GM23338 (cell line): ENCODE measurements around the gene KAT6B. TPM values are rescaled to one million over a fixed set of nuclear protein-coding genes. Genes with fewer than 3 reads are reported as not detected.

Experiments
- ATAC-seq: fragments of 200-7000 bp; cut with Tn5 transposase; 3 replicates; pipeline ENCODE4 v1.9.1; 2020
- DNase-seq: peaks from one replicate; pipeline ENCODE4 v3.0.0-alpha.2; 2015; ENCODE audit warnings: low spot score
- H2AFZ ChIP-seq: fragments of 200-600 bp; sonication (generic); 2 replicates; pipeline ENCODE4 v1.8.0; 2016; ENCODE audit warnings: antibody characterized with exemption, mild to moderate bottlenecking, moderate library complexity
- H3F3A ChIP-seq: fragments of 200-600 bp; sonication (generic); replicated peaks from 2 replicates; pipeline ENCODE4 v1.8.0; 2017; ENCODE audit warnings: antibody characterized with exemption, mixed run types, low read depth
- H3K27ac ChIP-seq: fragments of 200-600 bp; sonication (generic); 2 replicates; pipeline ENCODE4 v1.6.1; 2016; ENCODE audit warnings: low read depth
- H3K27me3 ChIP-seq: fragments of 200-600 bp; sonication (generic); 2 replicates; pipeline ENCODE4 v1.8.0; 2016; ENCODE audit warnings: mild to moderate bottlenecking, mixed run types, moderate library complexity; ENCODE audit not compliant: insufficient read depth
- H3K36me3 ChIP-seq: fragments of 200-600 bp; sonication (generic); 2 replicates; pipeline ENCODE4 v1.8.0; 2016; ENCODE audit warnings: mild to moderate bottlenecking; ENCODE audit not compliant: insufficient read depth
- H3K4me1 ChIP-seq: fragments of 200-600 bp; sonication (generic); 2 replicates; pipeline ENCODE4 v1.8.0; 2016; ENCODE audit warnings: mild to moderate bottlenecking, moderate library complexity; ENCODE audit not compliant: insufficient read depth
- H3K4me2 ChIP-seq: fragments of 200-600 bp; sonication (generic); 2 replicates; pipeline ENCODE4 v1.7.1; 2017; ENCODE audit warnings: mixed run types
- H3K4me3 ChIP-seq: fragments of 200-600 bp; sonication (generic); 2 replicates; pipeline ENCODE4 v1.6.1; 2016; ENCODE audit warnings: mixed run types
- H3K79me2 ChIP-seq: fragments of 200-600 bp; sonication (generic); replicated peaks from 2 replicates; pipeline ENCODE4 v1.8.0; 2017; ENCODE audit warnings: mild to moderate bottlenecking; ENCODE audit not compliant: insufficient read depth
- H3K9me2 ChIP-seq: fragments of 200-600 bp; sonication (generic); 2 replicates; pipeline ENCODE4 v1.8.0; 2017; ENCODE audit not compliant: insufficient read depth
- H4K20me1 ChIP-seq: fragments of 200-600 bp; sonication (generic); replicated peaks from 2 replicates; pipeline ENCODE4 v1.8.0; 2017; ENCODE audit warnings: mild to moderate bottlenecking; ENCODE audit not compliant: insufficient read depth
- H3K27ac Mint-ChIP-seq: 2 replicates; pipeline ENCODE4 v1.8.0; 2020; ENCODE audit warnings: inconsistent platforms, mild to moderate bottlenecking, moderate library complexity, mixed read lengths
- H3K27me3 Mint-ChIP-seq: 3 replicates; pipeline ENCODE4 v1.8.0; 2022; ENCODE audit warnings: low read depth, mild to moderate bottlenecking, moderate library complexity, mixed read lengths, inconsistent platforms; ENCODE audit not compliant: insufficient read depth, poor library complexity
- H3K36me3 Mint-ChIP-seq: 3 replicates; pipeline ENCODE4 v1.8.0; 2021; ENCODE audit warnings: low read depth, mild to moderate bottlenecking, inconsistent platforms, moderate library complexity, mixed read lengths
- H3K4me1 Mint-ChIP-seq: 3 replicates; pipeline ENCODE4 v1.8.0; 2020; ENCODE audit warnings: mild to moderate bottlenecking, inconsistent platforms, mixed read lengths
- H3K4me3 Mint-ChIP-seq: 3 replicates; pipeline ENCODE4 v1.8.0; 2021; ENCODE audit warnings: moderate library complexity, mild to moderate bottlenecking, inconsistent platforms, mixed read lengths
- H3K9me3 Mint-ChIP-seq: 3 replicates; pipeline ENCODE4 v1.8.0; 2020; ENCODE audit warnings: moderate library complexity, mild to moderate bottlenecking, inconsistent platforms, mixed read lengths
- CREB1 ChIP-seq: fragments of 250-450 bp; sonication (Bioruptor Pico); IDR thresholded peaks from 2 replicates; pipeline ENCODE4 v1.5.0; 2020; ENCODE audit warnings: low read depth, mild to moderate bottlenecking, moderate library complexity
- EZH2 ChIP-seq: fragments of 200-600 bp; sonication (generic); IDR thresholded peaks from one replicate; pipeline ENCODE4 v1.8.0; 2017; ENCODE audit warnings: antibody characterized with exemption, mild to moderate bottlenecking, low read depth; ENCODE audit not compliant: unreplicated experiment
- EZH2phosphoT487 ChIP-seq: fragments of 200-600 bp; sonication (generic); IDR thresholded peaks from one replicate; pipeline ENCODE4 v1.8.1; 2018; ENCODE audit warnings: antibody characterized with exemption; ENCODE audit not compliant: unreplicated experiment
- JUNB ChIP-seq: IDR thresholded peaks from one replicate; pipeline ENCODE4 v1.6.1; 2016; ENCODE audit warnings: antibody characterized with exemption; ENCODE audit not compliant: unreplicated experiment
- NANOG ChIP-seq: IDR thresholded peaks from 2 replicates; pipeline ENCODE4 v1.6.1; 2016; ENCODE audit warnings: antibody characterized with exemption, borderline replicate concordance
- POLR2AphosphoS5 ChIP-seq: IDR thresholded peaks from 2 replicates; pipeline ENCODE4 v1.6.1; 2016; ENCODE audit warnings: antibody characterized with exemption, low read depth
- STAT1 ChIP-seq: IDR thresholded peaks from one replicate; pipeline ENCODE4 v1.6.1; 2016; ENCODE audit warnings: antibody characterized with exemption; ENCODE audit not compliant: unreplicated experiment
- ZNF114 ChIP-seq: fragments of 250-450 bp; sonication (Bioruptor Pico); IDR thresholded peaks from 2 replicates; pipeline ENCODE4 v1.5.0; 2020; ENCODE audit warnings: mild to moderate bottlenecking, moderate library complexity
- ZNF331 ChIP-seq: fragments of 250-450 bp; sonication (Bioruptor Pico); IDR thresholded peaks from 2 replicates; pipeline ENCODE4 v1.5.0; 2020; ENCODE audit warnings: low read depth, mild to moderate bottlenecking, moderate library complexity
- polyA plus RNA-seq: library from polyadenylated mRNA; unstranded; fragments of >200 nt; fragmentation: Nextera tagmentation; extraction: Ambion mirVana; gene quantifications from 2 replicates; pipeline ENCODE4 v1.2.1, GENCODE V29; 2016
- total RNA-seq: library from RNA; depleted of rRNA; stranded (reverse); fragments of >200 nt; shearing (Covaris generic); gene quantifications from 2 replicates; pipeline ENCODE4 v1.2.3, GENCODE V29; 2014
- TF ChIP-seq, protein P1 (sequence below): IDR thresholded peaks from 2 replicates; pipeline ENCODE4 v1.6.1; 2016; ENCODE audit warnings: antibody characterized with exemption
- TF ChIP-seq, protein P2 (sequence below), 2 experiments: fragments of 200-600 bp in 1 of 2; sonication (generic) in 1 of 2; conservative IDR thresholded peaks; 2 replicates each; pipeline versions ENCODE4 v1.5.1 to v1.6.1; 2016 to 2017; ENCODE audit warnings: antibody characterized with exemption in 2 of 2, low read depth in 2 of 2, mild to moderate bottlenecking in 2 of 2, moderate library complexity in 1 of 2
- TF ChIP-seq, protein P3 (sequence below): IDR thresholded peaks from one replicate; pipeline ENCODE4 v1.6.1; 2018; ENCODE audit warnings: antibody characterized with exemption; ENCODE audit not compliant: unreplicated experiment
- TF ChIP-seq, protein P4 (sequence below): fragments of 250-450 bp; sonication (Bioruptor Pico); IDR thresholded peaks from 2 replicates; pipeline ENCODE4 v1.5.0; 2020; ENCODE audit warnings: mild to moderate bottlenecking, moderate library complexity

Gene KAT6B
- total and polyA plus RNA-seq, 2 experiments from 2014 or later = 21.3 to 31.4 TPM

DNA sequence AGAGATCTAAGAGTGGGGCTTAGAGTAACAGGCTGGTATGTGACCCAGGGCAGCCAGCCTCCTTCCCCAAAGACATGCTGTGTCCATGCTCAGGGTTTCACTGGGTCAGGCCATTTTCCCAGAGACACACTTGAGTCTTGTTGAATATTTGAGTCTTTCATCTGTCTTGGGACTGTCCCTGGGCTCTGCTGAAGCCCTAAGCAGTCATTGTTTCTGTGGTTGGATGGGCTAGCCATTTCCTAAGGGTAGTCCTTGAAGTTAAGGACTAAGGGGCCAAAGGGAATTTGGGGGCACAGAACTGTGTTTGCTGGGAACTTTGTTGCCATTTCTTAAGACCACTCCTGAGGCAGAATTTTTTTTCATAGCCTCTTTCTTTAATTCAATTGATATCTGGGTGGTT, 186.6 kb downstream of the KAT6B start:
- no peaks in the 10 kb centered on the region for H3K27me3 Mint-ChIP-seq
- no peaks in the 10 kb centered on the region for H3K27me3 ChIP-seq
- no peak for DNase-seq
- no peaks in the 10 kb centered on the region; the same call in 2 of the 3 replicates for H3K4me1 Mint-ChIP-seq
- H2AFZ ChIP-seq = no peak overlapping the region
- no peak overlapping the region for H3K27ac Mint-ChIP-seq
- no peaks in the 10 kb centered on the region for H3K4me1 ChIP-seq
- no peak overlapping the region for H3K4me3 ChIP-seq
- H3K79me2 ChIP-seq = no peaks in the 10 kb centered on the region
- H3K36me3 Mint-ChIP-seq = no peaks in the 10 kb centered on the region
- H4K20me1 ChIP-seq = no peaks in the 10 kb centered on the region
- H3K9me3 Mint-ChIP-seq = no peaks in the 10 kb centered on the region
- no peak overlapping the region for H3K4me2 ChIP-seq
- no peak overlapping the region for H3K27ac ChIP-seq
- TF ChIP-seq, protein P1, sequence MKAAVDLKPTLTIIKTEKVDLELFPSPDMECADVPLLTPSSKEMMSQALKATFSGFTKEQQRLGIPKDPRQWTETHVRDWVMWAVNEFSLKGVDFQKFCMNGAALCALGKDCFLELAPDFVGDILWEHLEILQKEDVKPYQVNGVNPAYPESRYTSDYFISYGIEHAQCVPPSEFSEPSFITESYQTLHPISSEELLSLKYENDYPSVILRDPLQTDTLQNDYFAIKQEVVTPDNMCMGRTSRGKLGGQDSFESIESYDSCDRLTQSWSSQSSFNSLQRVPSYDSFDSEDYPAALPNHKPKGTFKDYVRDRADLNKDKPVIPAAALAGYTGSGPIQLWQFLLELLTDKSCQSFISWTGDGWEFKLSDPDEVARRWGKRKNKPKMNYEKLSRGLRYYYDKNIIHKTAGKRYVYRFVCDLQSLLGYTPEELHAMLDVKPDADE = no peak
- TF ChIP-seq EZH2phosphoT487 (no peak), NANOG (no peak), ZNF331 (CRISPR knock-in tag) (no peak), POLR2AphosphoS5 (no peak), JUNB (no peak), ZNF114 (CRISPR knock-in tag) (no peak), EZH2 (no peak), CREB1 (no peak), STAT1 (no peak)
- TF ChIP-seq, protein P2, sequence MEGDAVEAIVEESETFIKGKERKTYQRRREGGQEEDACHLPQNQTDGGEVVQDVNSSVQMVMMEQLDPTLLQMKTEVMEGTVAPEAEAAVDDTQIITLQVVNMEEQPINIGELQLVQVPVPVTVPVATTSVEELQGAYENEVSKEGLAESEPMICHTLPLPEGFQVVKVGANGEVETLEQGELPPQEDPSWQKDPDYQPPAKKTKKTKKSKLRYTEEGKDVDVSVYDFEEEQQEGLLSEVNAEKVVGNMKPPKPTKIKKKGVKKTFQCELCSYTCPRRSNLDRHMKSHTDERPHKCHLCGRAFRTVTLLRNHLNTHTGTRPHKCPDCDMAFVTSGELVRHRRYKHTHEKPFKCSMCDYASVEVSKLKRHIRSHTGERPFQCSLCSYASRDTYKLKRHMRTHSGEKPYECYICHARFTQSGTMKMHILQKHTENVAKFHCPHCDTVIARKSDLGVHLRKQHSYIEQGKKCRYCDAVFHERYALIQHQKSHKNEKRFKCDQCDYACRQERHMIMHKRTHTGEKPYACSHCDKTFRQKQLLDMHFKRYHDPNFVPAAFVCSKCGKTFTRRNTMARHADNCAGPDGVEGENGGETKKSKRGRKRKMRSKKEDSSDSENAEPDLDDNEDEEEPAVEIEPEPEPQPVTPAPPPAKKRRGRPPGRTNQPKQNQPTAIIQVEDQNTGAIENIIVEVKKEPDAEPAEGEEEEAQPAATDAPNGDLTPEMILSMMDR (conservative IDR thresholded peaks at IDR 0.05; ENCODE audit: low read depth in 2 of 2) = no peak
- TF ChIP-seq, protein P3, sequence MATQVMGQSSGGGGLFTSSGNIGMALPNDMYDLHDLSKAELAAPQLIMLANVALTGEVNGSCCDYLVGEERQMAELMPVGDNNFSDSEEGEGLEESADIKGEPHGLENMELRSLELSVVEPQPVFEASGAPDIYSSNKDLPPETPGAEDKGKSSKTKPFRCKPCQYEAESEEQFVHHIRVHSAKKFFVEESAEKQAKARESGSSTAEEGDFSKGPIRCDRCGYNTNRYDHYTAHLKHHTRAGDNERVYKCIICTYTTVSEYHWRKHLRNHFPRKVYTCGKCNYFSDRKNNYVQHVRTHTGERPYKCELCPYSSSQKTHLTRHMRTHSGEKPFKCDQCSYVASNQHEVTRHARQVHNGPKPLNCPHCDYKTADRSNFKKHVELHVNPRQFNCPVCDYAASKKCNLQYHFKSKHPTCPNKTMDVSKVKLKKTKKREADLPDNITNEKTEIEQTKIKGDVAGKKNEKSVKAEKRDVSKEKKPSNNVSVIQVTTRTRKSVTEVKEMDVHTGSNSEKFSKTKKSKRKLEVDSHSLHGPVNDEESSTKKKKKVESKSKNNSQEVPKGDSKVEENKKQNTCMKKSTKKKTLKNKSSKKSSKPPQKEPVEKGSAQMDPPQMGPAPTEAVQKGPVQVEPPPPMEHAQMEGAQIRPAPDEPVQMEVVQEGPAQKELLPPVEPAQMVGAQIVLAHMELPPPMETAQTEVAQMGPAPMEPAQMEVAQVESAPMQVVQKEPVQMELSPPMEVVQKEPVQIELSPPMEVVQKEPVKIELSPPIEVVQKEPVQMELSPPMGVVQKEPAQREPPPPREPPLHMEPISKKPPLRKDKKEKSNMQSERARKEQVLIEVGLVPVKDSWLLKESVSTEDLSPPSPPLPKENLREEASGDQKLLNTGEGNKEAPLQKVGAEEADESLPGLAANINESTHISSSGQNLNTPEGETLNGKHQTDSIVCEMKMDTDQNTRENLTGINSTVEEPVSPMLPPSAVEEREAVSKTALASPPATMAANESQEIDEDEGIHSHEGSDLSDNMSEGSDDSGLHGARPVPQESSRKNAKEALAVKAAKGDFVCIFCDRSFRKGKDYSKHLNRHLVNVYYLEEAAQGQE = no peak
- TF ChIP-seq, protein P4, sequence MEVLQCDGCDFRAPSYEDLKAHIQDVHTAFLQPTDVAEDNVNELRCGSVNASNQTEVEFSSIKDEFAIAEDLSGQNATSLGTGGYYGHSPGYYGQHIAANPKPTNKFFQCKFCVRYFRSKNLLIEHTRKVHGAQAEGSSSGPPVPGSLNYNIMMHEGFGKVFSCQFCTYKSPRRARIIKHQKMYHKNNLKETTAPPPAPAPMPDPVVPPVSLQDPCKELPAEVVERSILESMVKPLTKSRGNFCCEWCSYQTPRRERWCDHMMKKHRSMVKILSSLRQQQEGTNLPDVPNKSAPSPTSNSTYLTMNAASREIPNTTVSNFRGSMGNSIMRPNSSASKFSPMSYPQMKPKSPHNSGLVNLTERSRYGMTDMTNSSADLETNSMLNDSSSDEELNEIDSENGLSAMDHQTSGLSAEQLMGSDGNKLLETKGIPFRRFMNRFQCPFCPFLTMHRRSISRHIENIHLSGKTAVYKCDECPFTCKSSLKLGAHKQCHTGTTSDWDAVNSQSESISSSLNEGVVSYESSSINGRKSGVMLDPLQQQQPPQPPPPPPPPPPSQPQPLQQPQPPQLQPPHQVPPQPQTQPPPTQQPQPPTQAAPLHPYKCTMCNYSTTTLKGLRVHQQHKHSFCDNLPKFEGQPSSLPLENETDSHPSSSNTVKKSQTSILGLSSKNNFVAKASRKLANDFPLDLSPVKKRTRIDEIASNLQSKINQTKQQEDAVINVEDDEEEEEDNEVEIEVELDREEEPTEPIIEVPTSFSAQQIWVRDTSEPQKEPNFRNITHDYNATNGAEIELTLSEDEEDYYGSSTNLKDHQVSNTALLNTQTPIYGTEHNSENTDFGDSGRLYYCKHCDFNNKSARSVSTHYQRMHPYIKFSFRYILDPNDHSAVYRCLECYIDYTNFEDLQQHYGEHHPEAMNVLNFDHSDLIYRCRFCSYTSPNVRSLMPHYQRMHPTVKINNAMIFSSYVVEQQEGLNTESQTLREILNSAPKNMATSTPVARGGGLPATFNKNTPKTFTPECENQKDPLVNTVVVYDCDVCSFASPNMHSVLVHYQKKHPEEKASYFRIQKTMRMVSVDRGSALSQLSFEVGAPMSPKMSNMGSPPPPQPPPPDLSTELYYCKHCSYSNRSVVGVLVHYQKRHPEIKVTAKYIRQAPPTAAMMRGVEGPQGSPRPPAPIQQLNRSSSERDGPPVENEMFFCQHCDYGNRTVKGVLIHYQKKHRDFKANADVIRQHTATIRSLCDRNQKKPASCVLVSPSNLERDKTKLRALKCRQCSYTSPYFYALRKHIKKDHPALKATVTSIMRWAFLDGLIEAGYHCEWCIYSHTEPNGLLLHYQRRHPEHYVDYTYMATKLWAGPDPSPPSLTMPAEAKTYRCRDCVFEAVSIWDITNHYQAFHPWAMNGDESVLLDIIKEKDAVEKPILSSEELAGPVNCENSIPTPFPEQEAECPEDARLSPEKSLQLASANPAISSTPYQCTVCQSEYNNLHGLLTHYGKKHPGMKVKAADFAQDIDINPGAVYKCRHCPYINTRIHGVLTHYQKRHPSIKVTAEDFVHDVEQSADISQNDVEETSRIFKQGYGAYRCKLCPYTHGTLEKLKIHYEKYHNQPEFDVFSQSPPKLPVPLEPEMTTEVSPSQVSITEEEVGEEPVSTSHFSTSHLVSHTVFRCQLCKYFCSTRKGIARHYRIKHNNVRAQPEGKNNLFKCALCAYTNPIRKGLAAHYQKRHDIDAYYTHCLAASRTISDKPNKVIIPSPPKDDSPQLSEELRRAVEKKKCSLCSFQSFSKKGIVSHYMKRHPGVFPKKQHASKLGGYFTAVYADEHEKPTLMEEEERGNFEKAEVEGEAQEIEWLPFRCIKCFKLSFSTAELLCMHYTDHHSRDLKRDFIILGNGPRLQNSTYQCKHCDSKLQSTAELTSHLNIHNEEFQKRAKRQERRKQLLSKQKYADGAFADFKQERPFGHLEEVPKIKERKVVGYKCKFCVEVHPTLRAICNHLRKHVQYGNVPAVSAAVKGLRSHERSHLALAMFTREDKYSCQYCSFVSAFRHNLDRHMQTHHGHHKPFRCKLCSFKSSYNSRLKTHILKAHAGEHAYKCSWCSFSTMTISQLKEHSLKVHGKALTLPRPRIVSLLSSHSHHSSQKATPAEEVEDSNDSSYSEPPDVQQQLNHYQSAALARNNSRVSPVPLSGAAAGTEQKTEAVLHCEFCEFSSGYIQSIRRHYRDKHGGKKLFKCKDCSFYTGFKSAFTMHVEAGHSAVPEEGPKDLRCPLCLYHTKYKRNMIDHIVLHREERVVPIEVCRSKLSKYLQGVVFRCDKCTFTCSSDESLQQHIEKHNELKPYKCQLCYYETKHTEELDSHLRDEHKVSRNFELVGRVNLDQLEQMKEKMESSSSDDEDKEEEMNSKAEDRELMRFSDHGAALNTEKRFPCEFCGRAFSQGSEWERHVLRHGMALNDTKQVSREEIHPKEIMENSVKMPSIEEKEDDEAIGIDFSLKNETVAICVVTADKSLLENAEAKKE (CRISPR knock-in tag) = no peak
- H3F3A ChIP-seq = no peaks in the 10 kb centered on the region
- no peak overlapping the region for H3K4me3 Mint-ChIP-seq
- H3K9me2 ChIP-seq = no peaks in the 10 kb centered on the region
- no peak for ATAC-seq
- no peaks in the 10 kb centered on the region for H3K36me3 ChIP-seq
